Measurements from ENCODE around the gene RNF217. TPM values are rescaled to one million over a fixed set of nuclear protein-coding genes. Genes with fewer than 3 reads are reported as not detected.

Gene RNF217
- total and polyA plus RNA-seq, 2 of the 13 experiments (the other 11 are each of a cell fraction or from before 2014, with no cell fraction given): 2.2 to 2.4 TPM

DNA sequence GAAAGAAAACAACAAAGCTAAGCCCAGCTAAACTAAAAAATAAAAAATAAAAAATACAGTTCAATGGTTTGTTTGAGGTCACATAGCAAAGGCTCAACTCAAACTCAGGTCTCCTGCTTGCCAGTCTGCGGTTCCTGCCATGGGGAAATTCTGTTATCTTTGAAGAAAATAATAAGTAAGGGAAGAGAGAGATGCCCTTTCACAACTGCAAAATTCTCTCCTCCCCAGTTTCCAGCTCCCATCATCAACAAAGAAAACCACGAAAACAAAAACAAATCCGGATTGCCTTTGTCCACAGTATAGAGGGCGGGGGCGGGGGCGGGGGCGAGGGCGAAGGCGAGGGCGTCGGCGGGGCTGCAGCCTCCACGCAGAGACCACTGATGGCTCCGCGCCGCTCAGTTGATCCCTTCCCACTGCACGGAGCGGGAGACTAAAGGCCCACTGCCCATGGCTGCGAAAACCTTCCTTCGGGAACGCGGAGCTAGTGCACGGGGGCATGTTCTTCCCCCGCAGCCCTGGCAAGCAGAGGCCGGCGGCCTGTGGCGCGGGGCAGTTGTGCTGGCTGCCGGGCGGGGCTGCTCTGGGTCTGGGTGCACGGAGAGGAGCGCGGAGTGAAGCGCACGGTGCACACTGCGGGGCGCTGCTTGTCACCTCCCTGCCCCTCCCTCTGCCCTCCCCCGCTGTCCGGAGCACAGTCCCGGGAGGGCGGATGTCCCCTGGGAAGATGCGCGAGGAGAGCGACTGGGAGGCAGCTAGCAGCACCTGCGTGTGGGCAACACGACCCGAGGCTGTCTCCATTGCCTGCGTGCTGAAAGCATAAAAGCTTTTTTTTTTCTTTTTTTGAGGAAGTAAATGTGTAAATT lies 137.2 kb downstream of the RNF217 start (continued):
- TF ChIP-seq ZBTB10 (CRISPR knock-in tag; IDR thresholded peaks at IDR 0.05; ENCODE audit: borderline replicate concordance): no peak
- no peak for TF ChIP-seq ZNF382 (CRISPR knock-in tag; IDR thresholded peaks at IDR 0.05; ENCODE audit: borderline replicate concordance)
- no peak for TF ChIP-seq ZNF564 (CRISPR knock-in tag; IDR thresholded peaks at IDR 0.05)
- TF ChIP-seq, protein P1, sequence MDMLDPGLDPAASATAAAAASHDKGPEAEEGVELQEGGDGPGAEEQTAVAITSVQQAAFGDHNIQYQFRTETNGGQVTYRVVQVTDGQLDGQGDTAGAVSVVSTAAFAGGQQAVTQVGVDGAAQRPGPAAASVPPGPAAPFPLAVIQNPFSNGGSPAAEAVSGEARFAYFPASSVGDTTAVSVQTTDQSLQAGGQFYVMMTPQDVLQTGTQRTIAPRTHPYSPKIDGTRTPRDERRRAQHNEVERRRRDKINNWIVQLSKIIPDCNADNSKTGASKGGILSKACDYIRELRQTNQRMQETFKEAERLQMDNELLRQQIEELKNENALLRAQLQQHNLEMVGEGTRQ (IDR thresholded peaks at IDR 0.05; ENCODE audit: low read depth, low read length): no peak
- TF ChIP-seq, protein P1 (CRISPR knock-in tag; IDR thresholded peaks at IDR 0.05; ENCODE audit: borderline replicate concordance): no peak
- peak; percentile 46 for TF ChIP-seq HNRNPLL (IDR thresholded peaks at IDR 0.05; ENCODE audit: low read depth, low read length, poor library complexity, severe bottlenecking)
- TF ChIP-seq ZNF776 (CRISPR knock-in tag; IDR thresholded peaks at IDR 0.05): no peak
- no peak for TF ChIP-seq SRSF9 (IDR thresholded peaks at IDR 0.05; ENCODE audit: borderline replicate concordance, insufficient read depth, low read depth, low read length, poor library complexity, severe bottlenecking)
- TF ChIP-seq ZXDC (CRISPR knock-in tag; IDR thresholded peaks at IDR 0.05): no peak
- TF ChIP-seq, protein P2, sequence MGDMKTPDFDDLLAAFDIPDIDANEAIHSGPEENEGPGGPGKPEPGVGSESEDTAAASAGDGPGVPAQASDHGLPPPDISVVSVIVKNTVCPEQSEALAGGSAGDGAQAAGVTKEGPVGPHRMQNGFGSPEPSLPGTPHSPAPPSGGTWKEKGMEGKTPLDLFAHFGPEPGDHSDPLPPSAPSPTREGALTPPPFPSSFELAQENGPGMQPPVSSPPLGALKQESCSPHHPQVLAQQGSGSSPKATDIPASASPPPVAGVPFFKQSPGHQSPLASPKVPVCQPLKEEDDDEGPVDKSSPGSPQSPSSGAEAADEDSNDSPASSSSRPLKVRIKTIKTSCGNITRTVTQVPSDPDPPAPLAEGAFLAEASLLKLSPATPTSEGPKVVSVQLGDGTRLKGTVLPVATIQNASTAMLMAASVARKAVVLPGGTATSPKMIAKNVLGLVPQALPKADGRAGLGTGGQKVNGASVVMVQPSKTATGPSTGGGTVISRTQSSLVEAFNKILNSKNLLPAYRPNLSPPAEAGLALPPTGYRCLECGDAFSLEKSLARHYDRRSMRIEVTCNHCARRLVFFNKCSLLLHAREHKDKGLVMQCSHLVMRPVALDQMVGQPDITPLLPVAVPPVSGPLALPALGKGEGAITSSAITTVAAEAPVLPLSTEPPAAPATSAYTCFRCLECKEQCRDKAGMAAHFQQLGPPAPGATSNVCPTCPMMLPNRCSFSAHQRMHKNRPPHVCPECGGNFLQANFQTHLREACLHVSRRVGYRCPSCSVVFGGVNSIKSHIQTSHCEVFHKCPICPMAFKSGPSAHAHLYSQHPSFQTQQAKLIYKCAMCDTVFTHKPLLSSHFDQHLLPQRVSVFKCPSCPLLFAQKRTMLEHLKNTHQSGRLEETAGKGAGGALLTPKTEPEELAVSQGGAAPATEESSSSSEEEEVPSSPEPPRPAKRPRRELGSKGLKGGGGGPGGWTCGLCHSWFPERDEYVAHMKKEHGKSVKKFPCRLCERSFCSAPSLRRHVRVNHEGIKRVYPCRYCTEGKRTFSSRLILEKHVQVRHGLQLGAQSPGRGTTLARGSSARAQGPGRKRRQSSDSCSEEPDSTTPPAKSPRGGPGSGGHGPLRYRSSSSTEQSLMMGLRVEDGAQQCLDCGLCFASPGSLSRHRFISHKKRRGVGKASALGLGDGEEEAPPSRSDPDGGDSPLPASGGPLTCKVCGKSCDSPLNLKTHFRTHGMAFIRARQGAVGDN (CRISPR knock-in tag; IDR thresholded peaks at IDR 0.05): peak; percentile 32; the same call in 1 of the 2 replicates
- TF ChIP-seq, protein P3, sequence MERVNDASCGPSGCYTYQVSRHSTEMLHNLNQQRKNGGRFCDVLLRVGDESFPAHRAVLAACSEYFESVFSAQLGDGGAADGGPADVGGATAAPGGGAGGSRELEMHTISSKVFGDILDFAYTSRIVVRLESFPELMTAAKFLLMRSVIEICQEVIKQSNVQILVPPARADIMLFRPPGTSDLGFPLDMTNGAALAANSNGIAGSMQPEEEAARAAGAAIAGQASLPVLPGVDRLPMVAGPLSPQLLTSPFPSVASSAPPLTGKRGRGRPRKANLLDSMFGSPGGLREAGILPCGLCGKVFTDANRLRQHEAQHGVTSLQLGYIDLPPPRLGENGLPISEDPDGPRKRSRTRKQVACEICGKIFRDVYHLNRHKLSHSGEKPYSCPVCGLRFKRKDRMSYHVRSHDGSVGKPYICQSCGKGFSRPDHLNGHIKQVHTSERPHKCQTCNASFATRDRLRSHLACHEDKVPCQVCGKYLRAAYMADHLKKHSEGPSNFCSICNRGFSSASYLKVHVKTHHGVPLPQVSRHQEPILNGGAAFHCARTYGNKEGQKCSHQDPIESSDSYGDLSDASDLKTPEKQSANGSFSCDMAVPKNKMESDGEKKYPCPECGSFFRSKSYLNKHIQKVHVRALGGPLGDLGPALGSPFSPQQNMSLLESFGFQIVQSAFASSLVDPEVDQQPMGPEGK (CRISPR knock-in tag; IDR thresholded peaks at IDR 0.05): peak; percentile 55; the same call in 1 of the 2 replicates

Measured in HepG2 (cell line).